ENCODE measurements around the gene IFNA21. TPM values are rescaled to one million over a fixed set of nuclear protein-coding genes. Genes with fewer than 3 reads are reported as not detected.

Gene IFNA21
- total and polyA plus RNA-seq, 2 donors (not counting 3 experiments of a cell fraction or from before 2014, with no cell fraction given): not detected

DNA sequence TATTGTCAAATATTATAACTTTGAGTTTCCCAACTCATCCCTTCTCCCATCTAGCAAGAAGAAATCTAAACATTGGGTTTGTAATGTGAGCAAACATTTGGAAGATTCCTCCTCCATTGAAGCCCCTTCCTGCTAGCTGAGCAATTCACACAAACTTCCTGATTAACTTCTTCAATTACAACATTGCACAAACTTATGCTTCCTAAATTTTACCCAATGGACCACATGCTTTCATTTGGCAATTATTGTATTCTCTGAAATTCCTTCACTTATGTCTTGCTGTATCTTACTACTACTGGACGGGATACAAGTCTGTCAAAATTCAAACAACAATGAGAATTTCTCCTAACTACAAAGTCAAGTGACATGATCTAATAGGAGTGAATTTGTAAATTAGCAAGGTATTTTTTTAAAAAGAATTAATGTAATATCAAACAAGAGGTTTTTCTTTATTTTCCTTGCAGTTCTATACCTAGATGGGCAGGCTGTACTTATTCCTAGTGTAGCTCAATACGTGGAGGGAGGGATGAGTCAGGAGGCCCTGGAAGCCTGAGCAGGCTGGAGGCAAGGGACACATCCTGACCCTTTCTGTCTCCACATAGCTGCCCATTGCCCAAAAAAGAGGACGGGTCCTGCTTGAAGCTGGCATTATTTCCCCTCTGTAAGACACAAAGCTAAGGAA, 13.0 kb downstream of the IFNA21 start:
- CTCF ChIA-PET: interaction anchor here (0.8 to 1.6 kb wide), 8 partner anchors 29 to 312 kb away, joined by 3 to 10 read pairs (median 6); no protein-coding TSS in a partner anchor
- TF ChIP-seq, protein P1, sequence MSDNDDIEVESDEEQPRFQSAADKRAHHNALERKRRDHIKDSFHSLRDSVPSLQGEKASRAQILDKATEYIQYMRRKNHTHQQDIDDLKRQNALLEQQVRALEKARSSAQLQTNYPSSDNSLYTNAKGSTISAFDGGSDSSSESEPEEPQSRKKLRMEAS (IDR thresholded peaks at IDR 0.05; ENCODE audit: insufficient read depth, insufficient read length): no peak

DNA sequence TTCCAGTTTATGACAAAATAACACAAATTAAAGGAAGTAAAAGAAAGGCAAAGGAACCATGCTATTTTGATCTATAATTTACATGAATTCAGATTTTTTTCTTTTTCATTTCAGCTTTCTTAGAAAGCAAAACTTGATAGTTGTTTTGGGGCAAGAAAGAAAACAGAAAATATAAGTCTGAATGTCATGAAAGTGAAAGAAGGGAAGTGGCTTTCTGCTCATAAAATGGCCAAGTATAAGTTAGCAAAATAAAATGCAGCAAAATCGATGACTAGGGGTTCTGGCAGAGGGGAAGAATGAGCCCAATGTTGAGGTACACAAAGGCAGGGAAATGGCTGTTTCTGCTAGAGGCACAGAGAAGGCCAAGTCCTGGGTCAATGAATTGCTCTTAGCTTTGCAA, 21.9 kb downstream of the IFNA21 start:
- FAIRE-seq: no peak
- Histone ChIP-seq H3K9ac (replicated peaks; ENCODE audit: extremely low read depth, insufficient read depth, low read length) (no peak overlapping the region), H3K27me3 (ENCODE audit: control insufficient read depth in 2 of 2, insufficient read depth in 2 of 2, low read length in 2 of 2) (peaks cover 3 to 9% of the 10 kb centered on the region in 2 experiments), H4K20me1 (replicated peaks; ENCODE audit: control insufficient read depth, extremely low read depth, insufficient read depth, low read length) (no peaks in the 10 kb centered on the region), H3K4me1 (ENCODE audit: control insufficient read depth, extremely low read depth, insufficient read depth, low read length) (no peaks in the 10 kb centered on the region), H3K9me1 (replicated peaks; ENCODE audit: control insufficient read depth, extremely low read depth, insufficient read depth, low read length) (no peaks in the 10 kb centered on the region), H3K9me3 (replicated peaks; ENCODE audit: control insufficient read depth, insufficient read depth, low read length) (no peaks in the 10 kb centered on the region), H3K4me3 (replicated peaks in 1 of 3; ENCODE audit: insufficient read depth in 1 of 3, low read depth in 1 of 3, low read length in 3 of 3) (no peak overlapping the region), H2AFZ (ENCODE audit: low read depth, low read length) (no peak overlapping the region), H3K36me3 (ENCODE audit: control insufficient read depth in 2 of 2, extremely low read depth in 1 of 2, insufficient read depth in 2 of 2, low read length in 2 of 2) (no peaks in the 10 kb centered on the region), H3K27ac (ENCODE audit: insufficient read depth, low read depth, low read length) (no peak overlapping the region), H3K79me2 (ENCODE audit: control insufficient read depth, insufficient read depth, low read length) (no peaks in the 10 kb centered on the region), H3K4me2 (ENCODE audit: insufficient read depth, low read length) (no peak overlapping the region)
- CTCF ChIA-PET: no interaction called here
- intact Hi-C loops (cut with micrococcal nuclease) (no loop called here), dilution Hi-C loops (cut with MboI; ENCODE audit: extremely low pct_ligation_motif_present, low sequenced_read_pairs) (no loop called here)
- DNase-seq (ENCODE audit: low read depth, low spot score): no peak
- no TSS peak for BruUV-seq (replicated peaks)
- POLR2A ChIA-PET: no interaction called here
- TF ChIP-seq GATA2 (IDR thresholded peaks at IDR 0.05; ENCODE audit: insufficient read depth, insufficient read length, low read depth, low read length) (no peak), JUN (IDR thresholded peaks at IDR 0.05; ENCODE audit: borderline replicate concordance, insufficient read depth, insufficient read length, low read depth) (no peak), EZH2 (IDR thresholded peaks at IDR 0.05; ENCODE audit: borderline replicate concordance, low read depth, low read length, severe bottlenecking) (no peak), POLR2A (IDR thresholded peaks at IDR 0.05; ENCODE audit: low read depth, low read length) (no peak), MYC (IDR thresholded peaks at IDR 0.05; ENCODE audit: low read depth, low read length) (no peak), POLR2AphosphoS5 (IDR thresholded peaks at IDR 0.05; ENCODE audit: insufficient read depth, low read depth, low read length) (no peak), FOS (IDR thresholded peaks at IDR 0.05; ENCODE audit: borderline replicate concordance, insufficient read depth, low read length) (no peak)
- TF ChIP-seq, protein P1 (IDR thresholded peaks at IDR 0.05; ENCODE audit: insufficient read depth, insufficient read length): no peak
- TF ChIP-seq, protein P2, sequence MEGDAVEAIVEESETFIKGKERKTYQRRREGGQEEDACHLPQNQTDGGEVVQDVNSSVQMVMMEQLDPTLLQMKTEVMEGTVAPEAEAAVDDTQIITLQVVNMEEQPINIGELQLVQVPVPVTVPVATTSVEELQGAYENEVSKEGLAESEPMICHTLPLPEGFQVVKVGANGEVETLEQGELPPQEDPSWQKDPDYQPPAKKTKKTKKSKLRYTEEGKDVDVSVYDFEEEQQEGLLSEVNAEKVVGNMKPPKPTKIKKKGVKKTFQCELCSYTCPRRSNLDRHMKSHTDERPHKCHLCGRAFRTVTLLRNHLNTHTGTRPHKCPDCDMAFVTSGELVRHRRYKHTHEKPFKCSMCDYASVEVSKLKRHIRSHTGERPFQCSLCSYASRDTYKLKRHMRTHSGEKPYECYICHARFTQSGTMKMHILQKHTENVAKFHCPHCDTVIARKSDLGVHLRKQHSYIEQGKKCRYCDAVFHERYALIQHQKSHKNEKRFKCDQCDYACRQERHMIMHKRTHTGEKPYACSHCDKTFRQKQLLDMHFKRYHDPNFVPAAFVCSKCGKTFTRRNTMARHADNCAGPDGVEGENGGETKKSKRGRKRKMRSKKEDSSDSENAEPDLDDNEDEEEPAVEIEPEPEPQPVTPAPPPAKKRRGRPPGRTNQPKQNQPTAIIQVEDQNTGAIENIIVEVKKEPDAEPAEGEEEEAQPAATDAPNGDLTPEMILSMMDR (IDR thresholded peaks at IDR 0.05; ENCODE audit: extremely low read depth in 1 of 2, insufficient read depth in 1 of 2, low read depth in 1 of 2, low read length in 2 of 2): no peak

More for the DNA sequence above, 13.0 kb downstream of the IFNA21 start:
- Histone ChIP-seq H3K27me3 (ENCODE audit: control insufficient read depth in 2 of 2, insufficient read depth in 2 of 2, low read length in 2 of 2) (peaks cover 0 to 1% of the 10 kb centered on the region in 2 experiments), H3K27ac (ENCODE audit: insufficient read depth, low read depth, low read length) (no peak overlapping the region), H3K4me3 (replicated peaks in 1 of 3; ENCODE audit: insufficient read depth in 1 of 3, low read depth in 1 of 3, low read length in 3 of 3) (no peak overlapping the region), H2AFZ (ENCODE audit: low read depth, low read length) (peak overlapping the region; percentile 53), H3K4me2 (ENCODE audit: insufficient read depth, low read length) (no peak overlapping the region), H3K9me1 (replicated peaks; ENCODE audit: control insufficient read depth, extremely low read depth, insufficient read depth, low read length) (no peaks in the 10 kb centered on the region), H3K36me3 (ENCODE audit: control insufficient read depth in 2 of 2, extremely low read depth in 1 of 2, insufficient read depth in 2 of 2, low read length in 2 of 2) (no peaks in the 10 kb centered on the region), H3K9me3 (replicated peaks; ENCODE audit: control insufficient read depth, insufficient read depth, low read length) (no peaks in the 10 kb centered on the region), H3K9ac (replicated peaks; ENCODE audit: extremely low read depth, insufficient read depth, low read length) (no peak overlapping the region), H3K79me2 (ENCODE audit: control insufficient read depth, insufficient read depth, low read length) (no peaks in the 10 kb centered on the region), H4K20me1 (replicated peaks; ENCODE audit: control insufficient read depth, extremely low read depth, insufficient read depth, low read length) (no peaks in the 10 kb centered on the region), H3K4me1 (ENCODE audit: control insufficient read depth, extremely low read depth, insufficient read depth, low read length) (peaks cover 8% of the 10 kb centered on the region)
- no TSS peak for BruUV-seq (replicated peaks)
- dilution Hi-C loops (cut with MboI; ENCODE audit: extremely low pct_ligation_motif_present, low sequenced_read_pairs) (no loop called here), intact Hi-C loops (cut with micrococcal nuclease) (no loop called here)
- FAIRE-seq: no peak
- POLR2A ChIA-PET: interaction anchor here (0.6 kb wide), 1 partner anchor 444 kb away, joined by 6 read pairs; no protein-coding TSS in a partner anchor
- no peak for DNase-seq (ENCODE audit: low read depth, low spot score)

All from endothelial cell of umbilical vein (primary cell).